Muscle of arm (tissue), 12 donors: Measurements from ENCODE around the gene ARPP19. TPM values are rescaled to one million over a fixed set of nuclear protein-coding genes. Genes with fewer than 3 reads are reported as not detected.
"Not testable (repeated sequence)": the region's sequence is repeated elsewhere in the genome, so short reads cannot be mapped to it uniquely, and the experiment has no call there.

Experiments used
- DNase-seq: peaks from one replicate; pipeline ENCODE4 v3.0.0-alpha.2; 2013
- polyA plus RNA-seq, 12 donors: library from polyadenylated mRNA; unstranded; fragments of 120-200 nt; gene quantifications; one replicate each; pipeline ENCODE4 v1.2.1, GENCODE V29; 2013; ENCODE audit not compliant: insufficient read length in 12 of 12

ARPP19 gene
- polyA plus RNA-seq, 12 donors, result 68.4 to 90.4 (median 80.1) TPM; not detected in 1

DNA sequence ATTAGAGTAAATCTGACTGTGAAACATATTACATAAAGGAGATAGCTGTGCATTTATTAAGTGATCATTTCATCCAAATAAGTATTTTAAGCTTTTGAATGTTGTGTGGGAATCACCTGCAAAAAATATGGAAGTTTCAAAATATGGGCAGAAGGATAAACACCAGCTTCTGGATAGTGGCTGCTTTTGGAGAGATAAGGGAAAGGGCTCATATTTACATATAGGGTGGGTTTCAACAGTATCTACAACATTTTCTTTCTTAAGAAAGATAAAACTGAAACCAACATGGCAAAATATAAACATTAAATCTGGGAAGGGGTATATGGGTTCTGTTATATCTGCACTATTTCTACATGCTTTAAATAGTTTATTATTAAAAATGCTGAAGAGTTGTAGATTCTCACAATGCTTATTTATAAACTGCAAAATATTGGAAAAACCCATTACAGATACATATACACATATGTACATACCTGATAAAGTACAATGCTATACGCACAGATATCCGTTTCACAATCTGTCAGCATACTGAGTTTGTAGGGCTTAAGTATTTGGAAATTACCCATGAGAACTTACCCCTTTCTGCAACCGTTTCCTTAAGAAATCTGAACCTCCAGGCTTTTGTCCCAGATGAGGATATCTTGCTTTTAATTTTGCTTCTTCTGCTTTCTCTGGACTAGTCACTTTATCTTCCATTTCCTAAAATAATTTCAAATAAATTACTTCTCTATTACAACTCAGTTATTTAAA, 12.1 kb downstream of the ARPP19 start:
- DNase-seq, result no peak

DNA sequence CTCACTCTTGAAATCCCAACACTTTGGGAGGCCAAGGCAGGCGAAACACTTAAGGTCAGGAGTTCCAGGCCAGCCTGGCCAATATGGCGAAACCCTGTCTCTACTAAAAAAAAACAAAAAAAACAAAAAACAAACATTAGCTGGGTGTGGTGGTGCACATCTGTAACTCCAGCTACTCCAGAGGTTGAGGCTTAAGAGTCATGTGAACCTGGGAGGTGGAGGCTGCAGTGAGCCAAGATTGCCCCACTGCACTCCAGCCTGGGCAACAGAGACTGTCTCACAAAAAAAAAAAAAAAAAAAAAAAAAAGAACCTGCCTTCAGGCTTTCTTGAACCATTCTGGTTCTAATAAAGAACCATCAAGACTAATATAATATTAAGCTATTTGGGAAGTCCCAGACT, 16.5 kb downstream of the ARPP19 start:
- DNase-seq, result no peak

DNA sequence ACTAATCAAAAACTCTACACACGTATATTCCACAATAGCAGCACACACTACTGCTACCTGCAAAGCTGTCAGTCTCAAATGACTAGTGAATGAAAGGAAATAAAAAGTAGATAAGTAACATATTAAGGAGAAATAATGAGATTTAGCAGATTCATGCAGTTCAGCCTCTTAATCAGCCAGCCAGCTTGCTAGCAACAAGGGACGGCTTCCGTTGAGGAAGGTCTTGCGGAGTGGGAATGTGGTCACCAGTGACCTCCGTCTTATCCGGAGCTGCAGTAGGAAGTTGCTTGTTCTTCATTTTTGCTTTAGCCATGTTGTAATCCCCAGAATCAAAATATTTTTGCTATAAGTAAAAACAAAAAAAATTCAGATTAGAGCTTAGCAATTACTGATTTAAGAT, 17.1 kb downstream of the ARPP19 start:
- no peak for DNase-seq

DNA sequence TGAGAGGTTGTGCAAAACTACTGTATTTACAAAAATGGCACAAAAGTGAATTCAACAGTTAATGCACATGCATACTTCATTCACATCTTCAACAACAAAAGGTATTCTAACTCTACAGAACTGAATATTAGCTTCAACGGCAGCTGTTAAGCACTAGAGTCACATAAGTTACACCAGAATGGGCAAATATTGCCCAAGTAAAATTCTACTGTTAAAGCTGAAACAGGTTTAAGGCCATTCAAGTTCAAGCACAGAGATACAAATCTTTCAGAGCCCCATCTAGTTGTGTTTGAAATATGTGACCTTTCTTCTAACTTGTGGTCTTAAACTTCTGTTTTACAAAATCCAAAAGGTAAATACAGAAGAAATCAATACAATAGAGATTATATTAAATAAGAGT, 17.6 kb downstream of the ARPP19 start:
- not testable (repeated sequence) for DNase-seq

DNA sequence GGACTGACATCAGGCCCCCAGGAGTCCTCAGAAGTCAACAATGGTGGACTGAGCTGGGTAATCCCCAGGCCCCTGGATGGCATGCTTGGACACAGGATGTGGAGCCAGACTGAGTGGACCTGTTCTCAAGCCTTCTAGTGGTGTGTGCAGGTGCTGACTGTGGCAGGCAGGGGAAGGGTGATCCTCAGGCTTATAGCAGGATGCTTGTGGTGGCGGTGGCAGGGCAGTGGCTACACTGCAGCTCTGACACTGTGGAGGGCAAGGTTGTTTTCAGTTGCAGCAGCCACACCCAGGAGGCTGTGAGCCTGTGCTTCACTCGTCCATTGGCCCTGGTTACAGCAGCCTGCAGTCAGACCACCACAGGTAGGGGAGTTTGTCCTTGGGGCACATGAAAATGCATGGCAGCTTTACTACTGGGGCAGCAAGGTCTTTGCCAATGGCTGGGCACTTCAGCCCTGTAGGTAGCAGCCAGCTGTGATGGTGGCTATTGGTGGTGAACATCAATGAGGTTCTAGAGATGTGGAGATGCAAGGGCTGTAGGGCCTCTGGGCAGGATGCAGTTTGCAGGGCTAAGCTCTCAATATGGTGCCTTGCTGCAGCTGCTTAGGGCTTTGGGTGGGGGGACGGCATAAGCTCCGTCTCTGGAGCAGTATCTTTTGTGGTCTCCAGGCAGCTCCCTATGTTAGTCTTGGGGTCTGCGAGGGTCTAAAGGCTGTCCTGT, 22.6 kb downstream of the ARPP19 start:
- no peak for DNase-seq

DNA sequence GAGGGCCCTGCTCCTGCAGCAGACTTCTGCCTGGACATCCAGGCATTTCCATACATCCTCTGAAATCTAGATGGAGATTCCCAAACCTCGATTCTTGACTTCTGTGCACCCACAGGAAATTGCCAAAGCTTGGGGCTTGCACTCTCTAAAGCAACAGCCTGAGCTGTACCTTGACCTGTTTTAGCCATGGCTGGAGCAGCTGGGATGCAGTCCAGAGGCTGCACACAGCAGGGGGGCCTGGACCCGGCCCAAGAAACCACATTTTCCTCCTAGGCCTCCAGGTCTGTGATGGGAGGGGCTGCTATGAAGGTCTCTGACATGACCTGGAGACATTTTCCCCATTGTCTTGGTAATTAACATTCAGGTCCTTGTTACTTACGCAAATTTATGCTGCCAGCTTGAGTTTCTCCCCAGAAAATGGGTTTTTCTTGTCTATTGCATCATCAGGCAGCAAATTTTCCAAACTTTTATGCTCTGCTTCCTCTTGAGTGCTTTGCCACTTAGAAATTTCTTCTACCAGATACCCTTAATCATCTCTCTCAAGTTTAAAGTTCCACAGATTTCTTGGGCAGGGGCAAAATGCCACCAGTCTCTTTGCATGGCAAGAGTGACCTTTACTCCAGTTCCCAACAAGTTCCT, 28.3 kb downstream of the ARPP19 start:
- DNase-seq, result no peak

DNA sequence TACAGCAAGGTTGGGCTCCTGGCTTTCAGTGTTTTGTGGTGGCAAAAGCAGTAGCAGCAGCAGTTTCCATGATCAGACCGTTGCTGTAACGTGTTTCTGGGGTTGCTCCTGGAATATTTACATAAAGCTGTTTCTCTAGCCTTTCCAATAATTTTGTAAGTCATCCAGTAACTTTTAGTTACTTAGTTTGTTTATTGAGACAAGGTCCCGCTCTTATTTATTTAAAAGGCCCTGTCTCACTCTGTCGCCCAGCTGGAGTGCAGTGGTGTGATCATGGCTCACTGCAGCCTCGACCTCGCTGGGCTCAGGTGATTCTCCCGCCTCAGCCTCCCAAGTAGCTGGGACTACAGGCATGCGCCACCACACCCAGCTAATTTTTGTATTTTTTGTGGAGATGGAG, 31.4 kb downstream of the ARPP19 start:
- DNase-seq, result no peak

DNA sequence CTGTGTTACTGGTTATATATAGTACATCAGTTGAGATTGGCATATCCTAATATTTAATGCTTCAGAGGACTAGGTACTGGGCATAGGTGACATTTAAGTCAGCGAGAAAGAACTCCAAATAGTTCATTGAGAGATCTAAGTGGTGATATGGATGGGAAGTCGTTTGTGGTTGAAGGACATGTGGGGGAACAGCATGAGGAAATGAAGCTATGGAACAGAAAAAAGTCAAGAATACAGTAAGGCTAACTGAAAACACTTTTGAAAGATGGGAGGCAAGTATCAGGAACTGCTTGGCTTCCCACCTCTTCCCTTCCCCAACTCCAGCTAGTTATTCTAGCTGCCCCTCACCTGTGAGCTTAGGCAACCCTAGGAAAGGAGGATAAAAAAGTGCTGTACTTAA, 36.4 kb downstream of the ARPP19 start:
- DNase-seq, result no peak

DNA sequence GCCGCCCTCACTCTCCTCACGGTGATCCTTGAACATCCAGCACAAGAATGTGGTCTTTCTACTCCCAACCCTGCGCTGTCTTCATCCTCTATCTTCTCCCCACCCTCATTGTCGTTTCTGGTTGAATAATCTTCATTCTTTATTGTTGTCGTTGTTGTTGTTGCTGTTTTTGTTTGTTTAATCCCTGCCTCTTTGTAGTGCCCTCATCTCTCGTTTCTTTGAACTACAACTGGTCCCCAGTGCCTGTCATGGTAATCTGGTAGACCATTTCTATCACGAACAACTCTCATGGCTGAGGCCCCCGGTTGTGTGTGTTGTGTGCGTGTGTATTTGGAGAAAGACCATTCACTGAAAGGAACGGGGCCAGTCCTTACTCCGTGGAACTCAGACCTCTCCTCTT, 38.9 kb downstream of the ARPP19 start:
- no peak for DNase-seq

DNA sequence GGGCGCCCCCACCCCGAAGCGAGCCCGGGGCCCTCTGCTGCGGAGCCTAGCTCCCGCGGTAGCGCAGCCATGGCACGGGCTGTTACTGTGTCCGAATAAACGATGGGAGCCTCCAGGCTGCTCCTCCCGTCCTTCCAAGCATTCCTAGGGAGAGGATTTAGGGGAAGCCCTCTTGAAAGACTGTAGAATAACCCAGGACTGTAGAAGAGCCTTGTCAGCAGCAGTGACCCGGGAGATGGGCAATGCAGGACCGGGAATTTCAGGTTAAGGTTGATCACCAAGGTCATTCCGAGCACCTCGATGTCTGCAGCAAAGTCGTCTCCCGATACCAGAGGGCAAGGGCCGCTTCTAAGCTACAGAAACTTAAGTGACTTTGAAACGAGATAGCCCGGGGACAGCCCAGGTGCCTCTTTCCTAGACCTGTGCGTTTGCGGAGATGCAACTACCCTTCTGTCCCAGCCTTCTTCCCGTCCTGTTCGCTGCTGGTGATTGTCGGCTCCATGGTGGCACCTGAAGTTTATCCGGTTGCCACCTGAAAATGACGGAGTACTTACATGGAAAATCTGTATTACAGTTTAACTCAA, 39.4 kb downstream of the ARPP19 start:
- DNase-seq, result peak; percentile 7

DNA sequence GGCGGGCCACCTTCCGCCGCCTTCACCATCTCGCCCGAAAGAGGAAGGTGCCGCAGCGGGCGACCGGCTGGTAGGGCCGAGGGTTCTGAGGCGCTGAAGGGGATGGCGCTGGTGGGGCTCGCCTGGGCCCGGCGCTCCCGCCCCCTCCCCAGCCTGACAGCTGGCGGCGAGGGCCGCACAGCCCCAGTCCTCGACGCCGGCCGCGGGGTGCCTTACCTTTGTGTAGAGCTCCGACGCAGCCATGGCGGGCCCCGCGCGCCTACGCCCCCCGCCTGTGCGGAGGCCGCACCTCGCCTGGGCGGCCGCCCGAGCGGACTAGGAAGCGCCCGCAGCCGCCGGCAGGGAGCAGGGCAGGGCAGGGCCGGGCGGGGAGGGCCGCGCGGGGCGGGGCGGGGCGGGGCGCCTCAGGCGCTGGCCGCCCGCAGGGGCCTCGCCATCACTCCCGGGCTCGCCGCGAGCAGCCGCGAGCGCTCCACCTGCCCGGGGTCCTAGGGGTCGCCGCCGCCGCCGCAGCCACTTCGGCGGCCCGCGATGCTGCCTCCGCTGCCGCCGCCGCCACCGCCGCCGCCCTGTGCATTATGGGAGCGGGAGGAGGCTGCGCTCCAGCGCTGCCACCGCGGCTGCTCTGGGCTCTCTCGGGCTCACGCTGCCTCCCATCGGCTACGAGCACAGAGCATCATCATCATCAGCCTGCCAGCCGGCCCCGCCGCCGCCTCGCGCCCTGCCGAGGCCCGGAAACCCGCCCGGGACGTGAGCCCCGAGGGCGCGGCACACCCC, 40.1 kb downstream of the ARPP19 start, which contains the start of gene MYO5A:
TSS of gene MYO5A (minus strand) at position 317 of the 777 bp plus-strand sequence. CDS start at position 243, 74 bp downstream.
- DNase-seq, result peak; percentile 43

DNA sequence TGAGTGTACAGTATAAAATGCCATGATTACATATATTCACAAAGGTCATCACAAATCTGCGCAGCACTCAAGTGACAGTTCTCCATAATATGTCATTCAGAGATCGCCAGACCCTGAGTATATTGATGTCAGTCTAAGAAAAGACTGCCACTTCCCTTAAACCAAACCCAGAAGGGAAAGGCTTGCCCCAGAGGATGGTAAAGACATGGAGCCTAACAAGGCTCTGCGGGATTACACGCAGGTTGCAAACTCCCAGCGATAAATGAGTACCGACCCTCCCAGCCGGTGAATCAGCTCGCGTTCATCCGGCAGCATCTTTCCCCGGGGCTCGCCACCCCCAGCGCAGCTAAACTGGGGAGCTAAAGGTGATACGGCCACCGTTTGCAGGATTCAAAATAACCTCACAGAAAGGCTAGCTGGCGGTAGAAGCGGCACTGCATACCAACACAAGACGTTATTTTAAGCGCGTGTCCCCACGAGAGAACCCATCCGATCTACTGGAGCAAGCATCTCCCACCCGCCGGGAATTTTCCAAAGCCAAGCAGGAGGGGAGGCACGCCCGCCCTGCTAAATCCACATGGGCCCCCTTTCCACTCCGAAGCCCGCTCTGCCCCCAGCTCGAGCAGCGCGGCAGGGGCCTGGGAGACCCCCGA, 40.8 kb downstream of the ARPP19 start:
- DNase-seq, result peak; percentile 16

DNA sequence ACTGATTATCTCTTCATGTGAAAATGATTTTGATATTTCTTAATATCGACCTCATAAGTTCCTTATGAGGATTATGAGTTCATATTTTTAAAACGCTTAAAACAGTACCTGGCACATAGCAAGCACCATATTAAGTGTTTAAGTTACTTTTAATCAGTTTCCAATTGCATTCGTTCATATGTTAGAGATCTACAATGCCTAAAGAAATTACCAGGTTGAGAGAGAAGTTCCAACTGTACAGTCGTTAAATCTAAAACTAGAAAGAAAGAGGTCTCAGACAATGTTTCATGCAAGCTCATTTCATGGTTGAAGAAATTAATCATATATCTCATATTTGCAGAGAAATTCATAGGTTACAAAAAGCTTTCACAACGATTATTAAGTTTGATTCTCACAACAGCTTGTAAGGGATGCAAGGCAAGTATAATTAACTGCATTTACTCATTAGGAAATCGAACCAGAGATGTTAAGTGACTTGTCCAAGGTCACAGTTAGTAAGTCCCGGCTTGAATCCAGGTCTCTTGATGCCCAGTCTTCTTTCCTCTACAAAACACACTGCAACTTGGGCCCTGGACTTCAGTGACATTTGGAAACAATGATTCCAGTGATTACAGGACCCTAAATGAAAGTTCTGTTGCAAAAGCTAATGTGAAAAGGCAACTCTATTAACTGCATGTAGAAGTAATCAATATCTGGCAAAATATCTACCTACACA, 41.5 kb downstream of the ARPP19 start:
- DNase-seq, result no peak

DNA sequence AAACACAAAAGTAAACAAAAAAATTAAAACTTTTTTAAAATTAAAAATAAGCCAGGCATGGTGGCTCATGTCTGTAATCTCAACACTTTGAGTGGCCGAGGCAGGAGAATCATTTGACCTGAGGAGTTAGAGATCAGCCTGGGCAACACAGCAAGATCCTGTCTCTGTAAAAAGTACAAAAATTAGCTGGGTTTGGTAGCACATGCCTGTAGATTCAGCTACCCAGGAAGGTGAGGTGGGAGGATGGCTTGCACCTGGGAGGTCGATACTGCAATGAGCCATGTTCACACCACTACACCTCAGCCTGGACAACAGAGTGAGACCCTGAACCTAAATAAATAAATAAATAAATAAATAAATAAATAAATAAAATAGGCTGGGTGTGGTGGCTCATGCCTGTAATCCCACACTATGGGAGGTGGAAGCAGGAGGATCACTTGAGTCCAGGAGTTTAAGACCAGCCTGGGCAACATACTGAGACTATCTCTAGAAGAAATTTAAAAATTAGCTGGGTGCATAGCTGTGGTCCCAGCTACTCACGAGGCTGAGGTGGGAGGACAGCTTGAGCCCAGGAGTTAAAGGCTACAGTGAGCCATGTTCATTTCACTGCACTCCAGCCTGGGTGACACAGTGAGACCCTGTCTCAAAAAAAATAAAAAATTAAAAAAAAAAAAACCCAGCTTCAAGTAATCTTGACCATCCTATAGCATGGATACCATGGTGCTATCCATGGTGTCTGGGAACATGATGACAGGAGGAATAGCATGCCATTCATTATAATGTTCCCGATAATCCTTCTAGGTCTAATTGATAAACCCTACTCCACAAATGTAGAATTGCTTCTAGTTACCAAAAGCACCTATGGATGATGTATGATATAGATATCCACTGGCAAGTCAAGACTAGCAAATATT, 44.4 kb downstream of the ARPP19 start:
- no peak for DNase-seq

DNA sequence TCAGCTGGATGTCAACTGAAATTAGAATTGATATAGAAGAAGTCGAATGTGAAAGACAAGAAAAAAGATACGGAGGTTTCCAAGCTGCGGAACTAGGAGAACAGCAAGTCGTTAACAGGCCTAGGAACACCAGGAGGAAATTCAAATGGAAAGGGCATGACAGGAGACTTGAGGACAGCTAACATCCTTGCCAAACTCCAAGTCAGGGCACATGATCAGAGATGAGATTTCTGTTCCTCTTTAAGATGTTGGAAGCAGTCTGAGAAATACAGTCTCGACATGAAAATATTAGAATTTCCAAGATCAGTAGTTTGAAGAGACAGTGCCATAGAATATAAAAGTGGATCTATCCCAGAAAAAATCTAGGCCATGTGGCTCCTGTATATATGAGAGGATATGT, 45.2 kb downstream of the ARPP19 start:
- no peak for DNase-seq

DNA sequence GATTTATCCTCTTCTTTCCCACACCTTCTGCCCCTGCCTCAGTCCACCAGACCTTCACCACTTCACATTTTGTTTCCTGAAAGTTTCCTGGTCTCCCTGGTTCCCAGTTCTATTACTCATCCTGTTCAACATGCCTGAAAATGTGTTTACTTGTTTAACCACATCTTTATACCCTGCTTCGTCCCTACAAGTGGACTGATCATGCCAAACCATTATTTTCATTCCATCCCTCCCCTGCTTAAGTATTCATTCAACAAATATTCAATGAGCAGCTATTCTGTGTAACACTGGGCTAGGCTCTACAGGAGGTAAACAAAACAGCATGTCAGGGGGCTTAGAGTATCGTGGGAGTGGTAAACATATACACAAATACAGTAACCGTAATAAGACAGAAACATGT, 45.6 kb downstream of the ARPP19 start:
- no peak for DNase-seq

DNA sequence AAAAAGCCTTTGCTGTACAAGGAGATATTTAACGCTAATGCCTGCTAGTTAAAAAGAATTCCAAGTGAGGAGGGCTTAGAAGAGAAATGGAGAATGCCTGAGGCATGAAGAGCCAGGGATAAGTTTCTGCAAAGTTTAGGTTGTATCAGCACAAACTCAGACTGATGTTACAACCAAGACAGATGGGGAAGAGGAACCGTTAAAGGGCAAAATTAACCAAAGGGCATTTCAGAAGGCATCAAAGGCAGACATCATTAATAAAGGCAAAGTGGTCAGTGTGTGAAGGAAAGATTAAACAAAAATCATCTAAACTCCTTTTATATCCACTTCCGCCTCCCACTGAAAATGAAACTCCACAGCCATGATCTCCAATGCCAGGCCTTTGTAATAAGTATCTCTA, 47.1 kb downstream of the ARPP19 start:
- DNase-seq, result no peak

DNA sequence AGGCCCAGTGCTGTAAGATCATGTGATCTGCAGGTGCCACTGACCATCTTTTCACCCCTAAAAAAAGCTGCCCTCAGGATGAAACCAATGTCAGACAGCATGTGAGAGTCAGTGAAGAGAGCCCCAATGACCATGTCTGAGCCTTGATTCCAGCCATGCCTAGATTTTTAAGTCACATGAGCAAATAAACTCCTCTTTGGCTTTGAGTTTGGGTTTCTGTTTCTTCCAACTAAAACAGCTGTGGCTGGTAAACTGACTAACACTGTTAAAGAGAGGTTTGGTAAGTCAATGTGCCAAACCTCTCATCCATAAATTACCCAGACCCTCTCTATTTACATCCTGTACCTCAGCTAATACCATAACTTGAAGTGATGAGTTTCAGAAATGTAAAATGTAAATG, 48.4 kb downstream of the ARPP19 start:
- no peak for DNase-seq
